PFSK-1 (cell line): ENCODE measurements around the gene RALGPS1.

Experiments
- FOXP2 ChIP-seq: optimal IDR thresholded peaks from 2 replicates; pipeline ENCODE3; 2011; ENCODE audit warnings: borderline replicate concordance, control low read depth, inconsistent platforms; ENCODE audit not compliant: insufficient read depth; ENCODE audit errors: extremely low read length, extremely low read depth
- POLR2AphosphoS5 ChIP-seq: IDR thresholded peaks from 2 replicates; pipeline ENCODE4 v1.6.1; 2012; ENCODE audit warnings: low read depth, mild to moderate bottlenecking, control low read depth, low read length, moderate library complexity
- REST ChIP-seq, 2 experiments: IDR thresholded peaks; 2 replicates each; pipeline versions ENCODE4 v1.6.1 to v1.8.0; 2011 to 2012; ENCODE audit warnings: low read depth in 2 of 2, low read length in 2 of 2, control low read depth in 1 of 2, inconsistent platforms in 1 of 2, mild to moderate bottlenecking in 1 of 2, moderate library complexity in 1 of 2; ENCODE audit not compliant: insufficient read depth in 1 of 2
- SIN3A ChIP-seq: IDR thresholded peaks from 2 replicates; pipeline ENCODE4 v1.6.1; 2012; ENCODE audit warnings: mild to moderate bottlenecking, low read length, moderate library complexity, borderline replicate concordance; ENCODE audit not compliant: insufficient read depth
- TAF1 ChIP-seq: IDR thresholded peaks from 2 replicates; pipeline ENCODE4 v1.6.1; 2012; ENCODE audit warnings: low read length, control low read depth, borderline replicate concordance; ENCODE audit not compliant: insufficient read depth

RALGPS1 gene

GRCh38 chr9:127169575-127169883 lies 254.9 kb downstream of the RALGPS1 start:
- TF ChIP-seq POLR2AphosphoS5 (no peak), SIN3A (no peak), TAF1 (no peak), FOXP2 (no peak), REST (IDR thresholded peaks at IDR 0.05; ENCODE audit: insufficient read depth in 1 of 2, low read depth in 2 of 2, low read length in 2 of 2) (no peak)

GRCh38 chr9:127170103-127170502 lies 255.5 kb downstream of the RALGPS1 start:
- TF ChIP-seq SIN3A (no peak), REST (IDR thresholded peaks at IDR 0.05; ENCODE audit: insufficient read depth in 1 of 2, low read depth in 2 of 2, low read length in 2 of 2) (no peak), TAF1 (no peak), POLR2AphosphoS5 (no peak), FOXP2 (no peak)

- no peak for TF ChIP-seq REST (IDR thresholded peaks at IDR 0.05; ENCODE audit: insufficient read depth in 1 of 2, low read depth in 2 of 2, low read length in 2 of 2)
- no peak for TF ChIP-seq FOXP2
- no peak for TF ChIP-seq TAF1
- no peak for TF ChIP-seq SIN3A
- TF ChIP-seq POLR2AphosphoS5, result no peak
These were observed 256.1 kb downstream of the RALGPS1 start for GRCh38 chr9:127170652-127171051.

- TF ChIP-seq TAF1, result no peak
- TF ChIP-seq POLR2AphosphoS5, result no peak
- no peak for TF ChIP-seq SIN3A
- no peak for TF ChIP-seq REST (IDR thresholded peaks at IDR 0.05; ENCODE audit: insufficient read depth in 1 of 2, low read depth in 2 of 2, low read length in 2 of 2)
- no peak for TF ChIP-seq FOXP2
These were observed 257.6 kb downstream of the RALGPS1 start for GRCh38 chr9:127172066-127172707.
